ENCODE results near the gene SPOCK1. TPM values are rescaled to one million over a fixed set of nuclear protein-coding genes. Genes with fewer than 3 reads are reported as not detected.

The SPOCK1 gene
- total and polyA plus RNA-seq, 2 of the 13 experiments (the other 11 are each of a cell fraction or from before 2014, with no cell fraction given) = 0.18 to 0.29 TPM

DNA sequence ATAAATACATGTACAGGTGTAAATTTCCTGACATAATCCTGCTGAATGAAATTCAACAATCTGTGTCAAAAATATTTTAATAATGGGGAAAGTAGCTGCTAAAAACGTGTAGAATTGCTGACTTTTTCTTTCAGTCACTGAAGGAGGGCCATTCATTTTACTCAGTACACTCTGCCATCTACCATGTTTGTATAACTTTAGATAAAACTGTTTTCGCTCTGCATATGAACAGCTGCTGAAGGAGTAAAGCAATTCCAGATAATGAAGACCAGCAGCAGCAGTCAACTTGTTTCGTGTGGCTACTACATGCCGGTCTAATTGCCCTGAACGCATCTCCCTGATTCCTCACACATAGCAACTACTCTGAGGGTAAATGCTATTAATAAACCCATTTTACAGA is 380.5 kb downstream of the SPOCK1 start:
- Histone ChIP-seq H4K20me1 (ENCODE audit: insufficient read depth, low read length) (no peaks in the 10 kb centered on the region), H3K4me3 (replicated peaks in 1 of 3; ENCODE audit: insufficient read depth in 1 of 3, low read depth in 2 of 3, low read length in 3 of 3) (no peak overlapping the region), H2AFZ (ENCODE audit: low read length) (no peak overlapping the region), H3K4me1 (ENCODE audit: insufficient read depth, low read length) (no peaks in the 10 kb centered on the region), H3K27ac (ENCODE audit: extremely low read length, insufficient read depth, low read length) (no peak overlapping the region), H3K9me3 (ENCODE audit: low read length) (no peaks in the 10 kb centered on the region), H3K9ac (ENCODE audit: insufficient read depth, low read depth, low read length) (no peak overlapping the region), H3K79me2 (ENCODE audit: insufficient read depth, low read length) (no peaks in the 10 kb centered on the region), H3K27me3 (ENCODE audit: control insufficient read depth in 1 of 2, insufficient read depth in 2 of 2, low read length in 2 of 2) (peaks cover 0 to 8% of the 10 kb centered on the region in 2 experiments; a peak in 1 of 5 replicates), H3K4me2 (ENCODE audit: low read depth, low read length) (no peak overlapping the region), H3K36me3 (replicated peaks in 1 of 2; ENCODE audit: control insufficient read depth in 1 of 2, insufficient read depth in 2 of 2, low read length in 2 of 2) (no peaks in the 10 kb centered on the region)
- DNase-seq (ENCODE audit: low spot score) (no peak), FAIRE-seq (no peak), ATAC-seq (no peak)
- ChIA-PET CTCF (ENCODE audit: low intra/inter-chr PET ratio, low total read pairs) (no interaction called here), POLR2A (no interaction called here)
- BruUV-seq (replicated peaks) = no TSS peak
- intact Hi-C loops (cut with micrococcal nuclease; ENCODE audit: unreplicated experiment) = no loop called here
- 35% methylated on average over 5 of the region's 5 CpGs for WGBS (ENCODE audit: low lambda C conversion rate)
- in situ Hi-C loops (cut with HindIII; ENCODE audit: extremely low pct_ligation_motif_present, low pct_unique_long_range_greater_than_20kb) = no loop called here
- TF ChIP-seq PPARG (CRISPR knock-in tag; conservative IDR thresholded peaks at IDR 0.05) = no peak
- TF ChIP-seq ZFP41 (CRISPR knock-in tag; IDR thresholded peaks at IDR 0.05; ENCODE audit: borderline replicate concordance) = no peak
- TF ChIP-seq POLR2G (IDR thresholded peaks at IDR 0.05; ENCODE audit: low read depth, low read length) = no peak
- TF ChIP-seq, protein P1, sequence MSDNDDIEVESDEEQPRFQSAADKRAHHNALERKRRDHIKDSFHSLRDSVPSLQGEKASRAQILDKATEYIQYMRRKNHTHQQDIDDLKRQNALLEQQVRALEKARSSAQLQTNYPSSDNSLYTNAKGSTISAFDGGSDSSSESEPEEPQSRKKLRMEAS (IDR thresholded peaks at IDR 0.05) = no peak
- TF ChIP-seq, protein P2, sequence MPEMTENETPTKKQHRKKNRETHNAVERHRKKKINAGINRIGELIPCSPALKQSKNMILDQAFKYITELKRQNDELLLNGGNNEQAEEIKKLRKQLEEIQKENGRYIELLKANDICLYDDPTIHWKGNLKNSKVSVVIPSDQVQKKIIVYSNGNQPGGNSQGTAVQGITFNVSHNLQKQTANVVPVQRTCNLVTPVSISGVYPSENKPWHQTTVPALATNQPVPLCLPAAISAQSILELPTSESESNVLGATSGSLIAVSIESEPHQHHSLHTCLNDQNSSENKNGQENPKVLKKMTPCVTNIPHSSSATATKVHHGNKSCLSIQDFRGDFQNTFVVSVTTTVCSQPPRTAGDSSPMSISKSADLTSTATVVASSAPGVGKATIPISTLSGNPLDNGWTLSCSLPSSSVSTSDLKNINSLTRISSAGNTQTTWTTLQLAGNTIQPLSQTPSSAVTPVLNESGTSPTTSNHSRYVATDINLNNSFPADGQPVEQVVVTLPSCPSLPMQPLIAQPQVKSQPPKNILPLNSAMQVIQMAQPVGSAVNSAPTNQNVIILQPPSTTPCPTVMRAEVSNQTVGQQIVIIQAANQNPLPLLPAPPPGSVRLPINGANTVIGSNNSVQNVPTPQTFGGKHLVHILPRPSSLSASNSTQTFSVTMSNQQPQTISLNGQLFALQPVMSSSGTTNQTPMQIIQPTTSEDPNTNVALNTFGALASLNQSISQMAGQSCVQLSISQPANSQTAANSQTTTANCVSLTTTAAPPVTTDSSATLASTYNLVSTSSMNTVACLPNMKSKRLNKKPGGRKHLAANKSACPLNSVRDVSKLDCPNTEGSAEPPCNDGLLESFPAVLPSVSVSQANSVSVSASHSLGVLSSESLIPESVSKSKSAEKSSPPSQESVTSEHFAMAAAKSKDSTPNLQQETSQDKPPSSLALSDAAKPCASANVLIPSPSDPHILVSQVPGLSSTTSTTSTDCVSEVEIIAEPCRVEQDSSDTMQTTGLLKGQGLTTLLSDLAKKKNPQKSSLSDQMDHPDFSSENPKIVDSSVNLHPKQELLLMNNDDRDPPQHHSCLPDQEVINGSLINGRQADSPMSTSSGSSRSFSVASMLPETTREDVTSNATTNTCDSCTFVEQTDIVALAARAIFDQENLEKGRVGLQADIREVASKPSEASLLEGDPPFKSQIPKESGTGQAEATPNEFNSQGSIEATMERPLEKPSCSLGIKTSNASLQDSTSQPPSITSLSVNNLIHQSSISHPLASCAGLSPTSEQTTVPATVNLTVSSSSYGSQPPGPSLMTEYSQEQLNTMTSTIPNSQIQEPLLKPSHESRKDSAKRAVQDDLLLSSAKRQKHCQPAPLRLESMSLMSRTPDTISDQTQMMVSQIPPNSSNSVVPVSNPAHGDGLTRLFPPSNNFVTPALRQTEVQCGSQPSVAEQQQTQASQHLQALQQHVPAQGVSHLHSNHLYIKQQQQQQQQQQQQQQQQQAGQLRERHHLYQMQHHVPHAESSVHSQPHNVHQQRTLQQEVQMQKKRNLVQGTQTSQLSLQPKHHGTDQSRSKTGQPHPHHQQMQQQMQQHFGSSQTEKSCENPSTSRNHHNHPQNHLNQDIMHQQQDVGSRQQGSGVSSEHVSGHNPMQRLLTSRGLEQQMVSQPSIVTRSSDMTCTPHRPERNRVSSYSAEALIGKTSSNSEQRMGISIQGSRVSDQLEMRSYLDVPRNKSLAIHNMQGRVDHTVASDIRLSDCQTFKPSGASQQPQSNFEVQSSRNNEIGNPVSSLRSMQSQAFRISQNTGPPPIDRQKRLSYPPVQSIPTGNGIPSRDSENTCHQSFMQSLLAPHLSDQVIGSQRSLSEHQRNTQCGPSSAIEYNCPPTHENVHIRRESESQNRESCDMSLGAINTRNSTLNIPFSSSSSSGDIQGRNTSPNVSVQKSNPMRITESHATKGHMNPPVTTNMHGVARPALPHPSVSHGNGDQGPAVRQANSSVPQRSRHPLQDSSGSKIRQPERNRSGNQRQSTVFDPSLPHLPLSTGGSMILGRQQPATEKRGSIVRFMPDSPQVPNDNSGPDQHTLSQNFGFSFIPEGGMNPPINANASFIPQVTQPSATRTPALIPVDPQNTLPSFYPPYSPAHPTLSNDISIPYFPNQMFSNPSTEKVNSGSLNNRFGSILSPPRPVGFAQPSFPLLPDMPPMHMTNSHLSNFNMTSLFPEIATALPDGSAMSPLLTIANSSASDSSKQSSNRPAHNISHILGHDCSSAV (CRISPR knock-in tag; IDR thresholded peaks at IDR 0.05; ENCODE audit: borderline replicate concordance) = no peak
- no peak for TF ChIP-seq ZNF510 (CRISPR knock-in tag; IDR thresholded peaks at IDR 0.05; ENCODE audit: low read depth)
- TF ChIP-seq MTF1 (CRISPR knock-in tag; IDR thresholded peaks at IDR 0.05) = no peak
- TF ChIP-seq GPN1 (CRISPR knock-in tag; IDR thresholded peaks at IDR 0.05; ENCODE audit: borderline replicate concordance) = no peak
- TF ChIP-seq ONECUT2 (CRISPR knock-in tag; IDR thresholded peaks at IDR 0.05) = no peak
- no peak for TF ChIP-seq ZNF235 (CRISPR knock-in tag; IDR thresholded peaks at IDR 0.05; ENCODE audit: borderline replicate concordance)
- TF ChIP-seq CENPX (CRISPR knock-in tag; IDR thresholded peaks at IDR 0.05) = no peak
- TF ChIP-seq, protein P3, sequence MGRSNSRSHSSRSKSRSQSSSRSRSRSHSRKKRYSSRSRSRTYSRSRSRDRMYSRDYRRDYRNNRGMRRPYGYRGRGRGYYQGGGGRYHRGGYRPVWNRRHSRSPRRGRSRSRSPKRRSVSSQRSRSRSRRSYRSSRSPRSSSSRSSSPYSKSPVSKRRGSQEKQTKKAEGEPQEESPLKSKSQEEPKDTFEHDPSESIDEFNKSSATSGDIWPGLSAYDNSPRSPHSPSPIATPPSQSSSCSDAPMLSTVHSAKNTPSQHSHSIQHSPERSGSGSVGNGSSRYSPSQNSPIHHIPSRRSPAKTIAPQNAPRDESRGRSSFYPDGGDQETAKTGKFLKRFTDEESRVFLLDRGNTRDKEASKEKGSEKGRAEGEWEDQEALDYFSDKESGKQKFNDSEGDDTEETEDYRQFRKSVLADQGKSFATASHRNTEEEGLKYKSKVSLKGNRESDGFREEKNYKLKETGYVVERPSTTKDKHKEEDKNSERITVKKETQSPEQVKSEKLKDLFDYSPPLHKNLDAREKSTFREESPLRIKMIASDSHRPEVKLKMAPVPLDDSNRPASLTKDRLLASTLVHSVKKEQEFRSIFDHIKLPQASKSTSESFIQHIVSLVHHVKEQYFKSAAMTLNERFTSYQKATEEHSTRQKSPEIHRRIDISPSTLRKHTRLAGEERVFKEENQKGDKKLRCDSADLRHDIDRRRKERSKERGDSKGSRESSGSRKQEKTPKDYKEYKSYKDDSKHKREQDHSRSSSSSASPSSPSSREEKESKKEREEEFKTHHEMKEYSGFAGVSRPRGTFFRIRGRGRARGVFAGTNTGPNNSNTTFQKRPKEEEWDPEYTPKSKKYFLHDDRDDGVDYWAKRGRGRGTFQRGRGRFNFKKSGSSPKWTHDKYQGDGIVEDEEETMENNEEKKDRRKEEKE (IDR thresholded peaks at IDR 0.05) = no peak
- TF ChIP-seq DMAP1 (CRISPR knock-in tag; IDR thresholded peaks at IDR 0.05) = no peak
- TF ChIP-seq BORCS8-MEF2B (CRISPR knock-in tag; IDR thresholded peaks at IDR 0.05) = no peak
- no peak for TF ChIP-seq FOXC1 (CRISPR knock-in tag; IDR thresholded peaks at IDR 0.05; ENCODE audit: borderline replicate concordance)
- TF ChIP-seq ZNF776 (CRISPR knock-in tag; IDR thresholded peaks at IDR 0.05) = no peak
